Right atrium auricular region (tissue), 2 donors: ENCODE measurements around the gene KRT1. TPM values are rescaled to one million over a fixed set of nuclear protein-coding genes. Genes with fewer than 3 reads are reported as not detected.

Experiments
- DNase-seq: peaks from one replicate; pipeline ENCODE4 v3.0.0-alpha.2; 2019; ENCODE audit warnings: low spot score
- H3K27ac ChIP-seq, 2 donors: fragments of 200-600 bp; sonication (generic); 1 replicate in 1 of 2; 2 replicates in 1 of 2; pipeline ENCODE4 v1.5.1; 2016 to 2019
- H3K27me3 ChIP-seq, 2 donors: fragments of 200-600 bp; sonication (generic); one replicate each; pipeline versions ENCODE4 v1.5.1 to v1.6.0; 2017 to 2019
- H3K36me3 ChIP-seq: fragments of 200-600 bp; sonication (generic); one replicate; pipeline ENCODE4 v1.5.1; 2016
- H3K4me1 ChIP-seq, 2 donors: fragments of 200-600 bp; sonication (generic); one replicate each; pipeline versions ENCODE4 v1.5.1 to v1.6.0; 2017 to 2019
- H3K4me3 ChIP-seq, 2 donors: fragments of 200-600 bp; sonication (generic); 1 replicate in 1 of 2; 2 replicates in 1 of 2; pipeline ENCODE4 v1.5.1; 2017 to 2019; ENCODE audit warnings: mild to moderate bottlenecking in 1 of 2, moderate library complexity in 1 of 2
- H3K9me3 ChIP-seq, 2 donors: fragments of 200-600 bp; sonication (generic); one replicate each; pipeline ENCODE4 v1.5.1; 2019
- CTCF ChIP-seq, 2 donors: fragments of 200-600 bp; sonication (generic); IDR thresholded peaks; one replicate each; pipeline ENCODE4 v1.5.1; 2019; ENCODE audit warnings: antibody characterized with exemption in 2 of 2
- total RNA-seq, 2 donors: library from RNA; depleted of rRNA; stranded (reverse); fragments of >200 nt; gene quantifications; one replicate each; pipeline ENCODE4 v1.1.0, GENCODE V29; 2016

KRT1 gene
- total RNA-seq, 2 donors from 2014 or later = not detected

GRCh38 chr12:52697058-52697582 is 16.9 kb upstream of the KRT1 start:
- no peaks in the 10 kb centered on the region for H3K36me3 ChIP-seq
- no peak overlapping the region for H3K27ac ChIP-seq
- H3K27me3 ChIP-seq = no peaks in the 10 kb centered on the region
- DNase-seq = no peak
- peaks cover 0 to 11% of the 10 kb centered on the region in 2 donors for H3K4me1 ChIP-seq
- H3K9me3 ChIP-seq = no peaks in the 10 kb centered on the region
- H3K4me3 ChIP-seq = no peak overlapping the region
- TF ChIP-seq CTCF (IDR thresholded peaks at IDR 0.05) = no peak

GRCh38 chr12:52696588-52696987 is 16.4 kb upstream of the KRT1 start:
- TF ChIP-seq CTCF (IDR thresholded peaks at IDR 0.05) = no peak
- Histone ChIP-seq H3K27me3 (no peaks in the 10 kb centered on the region), H3K4me1 (peaks cover 0 to 11% of the 10 kb centered on the region in 2 donors), H3K9me3 (no peaks in the 10 kb centered on the region), H3K36me3 (no peaks in the 10 kb centered on the region), H3K27ac (no peak overlapping the region), H3K4me3 (no peak overlapping the region)
- DNase-seq = no peak

GRCh38 chr12:52695039-52695438 is 14.8 kb upstream of the KRT1 start:
- no peaks in the 10 kb centered on the region for H3K36me3 ChIP-seq
- no peak overlapping the region for H3K4me3 ChIP-seq
- H3K4me1 ChIP-seq = peaks cover 0 to 22% of the 10 kb centered on the region in 2 donors
- TF ChIP-seq CTCF (IDR thresholded peaks at IDR 0.05) = no peak
- no peak overlapping the region for H3K27ac ChIP-seq
- no peaks in the 10 kb centered on the region for H3K27me3 ChIP-seq
- DNase-seq = no peak
- H3K9me3 ChIP-seq = no peaks in the 10 kb centered on the region

- no peak for DNase-seq
- Histone ChIP-seq H3K4me3 (no peak overlapping the region), H3K36me3 (no peaks in the 10 kb centered on the region), H3K9me3 (no peaks in the 10 kb centered on the region), H3K27ac (no peak overlapping the region), H3K27me3 (no peaks in the 10 kb centered on the region), H3K4me1 (peaks cover 0 to 15% of the 10 kb centered on the region in 2 donors)
- TF ChIP-seq CTCF (IDR thresholded peaks at IDR 0.05) = no peak
Measured at GRCh38 chr12:52694151-52694550, 13.9 kb upstream of the KRT1 start.

GRCh38 chr12:52693261-52693660 is 13.1 kb upstream of the KRT1 start:
- Histone ChIP-seq H3K9me3 (no peaks in the 10 kb centered on the region), H3K4me1 (peaks cover 0 to 11% of the 10 kb centered on the region in 2 donors), H3K27ac (no peak overlapping the region), H3K36me3 (no peaks in the 10 kb centered on the region), H3K27me3 (no peaks in the 10 kb centered on the region), H3K4me3 (no peak overlapping the region)
- no peak for TF ChIP-seq CTCF (IDR thresholded peaks at IDR 0.05)
- DNase-seq = no peak

- Histone ChIP-seq H3K27me3 (no peaks in the 10 kb centered on the region), H3K9me3 (no peaks in the 10 kb centered on the region), H3K4me1 (peaks cover 0 to 11% of the 10 kb centered on the region in 2 donors), H3K36me3 (no peaks in the 10 kb centered on the region), H3K4me3 (no peak overlapping the region), H3K27ac (no peak overlapping the region)
- TF ChIP-seq CTCF (IDR thresholded peaks at IDR 0.05) = no peak
- DNase-seq = no peak
Measured at GRCh38 chr12:52692254-52692653, 12.0 kb upstream of the KRT1 start.
